ENCODE data around the gene HMX1.
A peak's percentile ranks its signal among the peaks of the same experiment; 100 is the strongest.

The HMX1 gene

DNA sequence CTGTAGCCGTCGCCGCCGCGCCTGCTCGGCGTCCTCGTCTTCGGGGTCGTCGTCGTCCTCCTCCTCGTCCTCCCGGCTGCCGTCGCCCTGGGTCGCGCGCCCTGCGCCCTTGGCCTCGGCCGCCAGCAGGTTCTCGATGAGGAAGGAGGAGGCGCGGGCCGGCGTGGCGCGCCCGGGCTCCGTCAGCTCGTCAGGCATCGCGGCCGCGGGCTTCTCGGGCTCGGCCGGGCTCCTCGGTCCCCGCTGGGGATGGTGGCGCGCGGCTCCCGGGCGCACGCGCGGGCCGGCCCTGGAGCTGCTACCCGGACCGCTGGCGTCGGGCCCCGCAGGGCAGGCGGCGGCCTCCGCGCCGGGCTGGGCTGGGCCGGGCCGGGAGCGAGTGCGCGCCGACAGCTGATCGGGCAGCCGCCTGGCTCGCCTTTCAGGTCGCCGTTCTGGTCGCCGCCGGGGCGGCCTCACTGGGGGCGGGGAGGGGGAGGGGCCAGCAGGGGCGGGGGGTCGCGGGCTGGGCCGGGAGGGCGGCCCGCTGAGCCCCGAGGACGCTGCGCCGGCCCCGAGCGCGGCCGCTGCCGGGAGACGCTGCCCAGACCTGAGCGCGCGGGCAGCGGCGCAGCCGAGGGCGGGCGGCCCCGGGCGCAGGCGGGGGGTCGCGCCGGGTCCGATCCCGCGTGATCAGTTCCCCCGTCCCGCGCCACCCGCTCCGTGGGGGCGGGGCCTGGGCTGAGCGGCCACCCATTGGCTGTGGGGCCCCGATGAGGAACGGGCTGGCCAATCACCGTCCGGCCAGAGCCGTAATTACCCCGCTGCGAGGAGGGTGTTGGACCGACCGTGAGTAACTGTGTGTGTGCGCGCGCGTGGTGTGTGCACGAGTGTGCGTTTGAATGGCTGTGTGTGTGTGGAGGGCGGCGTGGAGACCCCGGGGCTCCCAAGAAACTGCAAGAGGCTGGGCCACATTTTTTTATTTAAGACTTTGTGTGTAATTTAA is at the start of gene HMX1:
TSS of gene HMX1 (minus strand) at position 423 of the 985 bp plus-strand sequence. CDS start at position 198, 225 bp downstream.
- no peak for TF ChIP-seq CTCF (IDR thresholded peaks at IDR 0.05)
- Mint-ChIP-seq H3K9me3 (no peaks in the 10 kb centered on the region), H3K4me3 (peak within 1 kb of the TSS; percentile 70), H3K27ac (no peak within 1 kb of the TSS), H3K4me1 (peaks cover 16% of the 10 kb centered on the region), H3K27me3 (ENCODE audit: low read depth, poor library complexity) (peaks cover 91% of the 10 kb centered on the region), H3K36me3 (ENCODE audit: low read depth) (no peaks in the 10 kb centered on the region)
- DNase-seq, result peak; percentile 78

GRCh38 chr4:8920969-8921368 is 49.3 kb upstream of the HMX1 start:
- Mint-ChIP-seq H3K27ac (no peak overlapping the region), H3K27me3 (ENCODE audit: low read depth, poor library complexity) (peaks cover 51% of the 10 kb centered on the region), H3K36me3 (ENCODE audit: low read depth) (no peaks in the 10 kb centered on the region), H3K4me3 (no peak overlapping the region), H3K4me1 (no peaks in the 10 kb centered on the region), H3K9me3 (peaks cover 21% of the 10 kb centered on the region)
- DNase-seq, result no peak
- TF ChIP-seq CTCF (IDR thresholded peaks at IDR 0.05), result no peak

GRCh38 chr4:8920289-8920965 is 48.8 kb upstream of the HMX1 start:
- Mint-ChIP-seq H3K4me3 (no peak overlapping the region), H3K27me3 (ENCODE audit: low read depth, poor library complexity) (peaks cover 55% of the 10 kb centered on the region), H3K36me3 (ENCODE audit: low read depth) (no peaks in the 10 kb centered on the region), H3K4me1 (no peaks in the 10 kb centered on the region), H3K9me3 (peaks cover 21% of the 10 kb centered on the region), H3K27ac (no peak overlapping the region)
- TF ChIP-seq CTCF (IDR thresholded peaks at IDR 0.05), result no peak
- no peak for DNase-seq

DNA sequence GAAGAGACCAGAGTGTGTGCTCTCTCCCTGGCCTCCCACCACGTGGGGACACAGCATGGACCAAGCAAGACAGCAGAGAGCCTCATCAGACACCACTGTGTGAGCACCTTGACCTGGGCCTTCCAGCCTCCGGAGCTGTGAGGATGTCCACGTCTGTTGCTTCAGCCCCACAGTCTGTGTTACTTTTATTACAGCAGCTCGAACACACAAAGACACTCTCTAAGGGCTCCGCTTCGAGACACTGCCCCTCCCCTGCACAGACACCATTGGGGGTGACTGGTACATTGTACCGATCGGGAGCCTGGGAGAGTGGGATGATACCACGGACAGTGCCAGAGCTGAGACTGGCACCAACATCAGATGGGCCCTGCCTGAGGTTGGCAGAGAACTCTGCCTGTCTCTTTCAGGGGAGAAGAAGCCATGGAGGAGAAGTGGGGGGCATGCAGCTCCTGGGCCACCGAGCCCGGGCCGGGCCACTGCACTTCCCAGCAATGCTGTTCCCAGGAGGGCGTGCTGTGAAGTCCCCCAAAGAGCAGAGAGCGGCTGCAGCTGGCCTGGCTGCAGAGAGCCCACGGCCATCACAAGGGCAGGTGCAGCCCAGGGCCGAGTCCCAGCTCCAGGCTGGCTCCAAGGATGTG is 48.1 kb upstream of the HMX1 start:
- no peak for DNase-seq
- TF ChIP-seq CTCF (IDR thresholded peaks at IDR 0.05), result no peak
- Mint-ChIP-seq H3K4me3 (no peak overlapping the region), H3K36me3 (ENCODE audit: low read depth) (no peaks in the 10 kb centered on the region), H3K27me3 (ENCODE audit: low read depth, poor library complexity) (peaks cover 57% of the 10 kb centered on the region), H3K9me3 (peaks cover 17% of the 10 kb centered on the region), H3K4me1 (no peaks in the 10 kb centered on the region), H3K27ac (no peak overlapping the region)

DNA sequence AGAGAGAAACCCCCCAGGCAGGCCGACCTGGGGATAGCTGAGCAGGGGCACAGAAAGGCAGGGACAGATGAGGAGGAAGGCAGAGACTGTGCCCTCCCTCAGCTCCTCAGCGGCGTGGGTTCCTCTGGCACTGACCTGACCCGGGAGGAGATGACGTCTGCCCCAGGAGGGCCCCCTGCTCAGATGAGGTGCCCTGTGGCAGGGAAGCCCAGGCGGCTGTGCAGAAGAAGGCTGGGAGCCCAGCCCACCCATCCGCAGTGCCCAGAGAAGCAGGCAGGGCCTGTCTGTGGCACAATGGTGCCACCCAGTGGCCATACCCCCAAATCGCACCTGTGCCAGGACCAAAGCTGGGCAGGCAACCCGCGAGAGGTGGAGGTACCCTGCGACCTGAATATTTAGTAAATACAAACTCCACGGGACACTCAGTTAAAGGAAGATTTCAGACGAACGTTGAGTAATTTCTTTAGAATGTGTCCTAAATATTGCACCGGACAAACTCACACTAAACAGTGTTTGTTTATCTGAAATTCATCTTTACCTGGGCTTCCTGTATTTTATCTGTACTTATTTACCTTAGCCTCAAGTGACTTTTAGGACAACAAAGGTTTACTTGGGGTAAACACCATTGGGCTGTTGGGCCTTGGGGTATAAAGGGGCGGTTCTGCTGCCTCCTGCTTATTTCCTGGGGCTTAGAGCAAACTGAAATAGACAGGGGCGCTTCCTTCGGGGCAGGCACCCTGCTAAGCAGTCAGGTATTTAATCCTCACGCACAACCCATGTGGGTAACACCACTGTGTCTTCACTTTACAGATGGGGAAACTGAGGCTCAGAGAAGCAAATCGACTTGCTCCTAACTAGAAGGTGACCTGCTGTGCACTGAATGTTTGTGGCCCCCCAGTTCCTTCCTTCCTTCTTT is 46.5 kb upstream of the HMX1 start:
- H3K4me1 Mint-ChIP-seq, result no peaks in the 10 kb centered on the region
- TF ChIP-seq CTCF (IDR thresholded peaks at IDR 0.05), result peak; percentile 95
- H3K4me3 Mint-ChIP-seq, result no peak overlapping the region
- H3K27me3 Mint-ChIP-seq (ENCODE audit: low read depth, poor library complexity), result peaks cover 69% of the 10 kb centered on the region
- H3K36me3 Mint-ChIP-seq (ENCODE audit: low read depth), result no peaks in the 10 kb centered on the region
- peaks cover 5% of the 10 kb centered on the region for H3K9me3 Mint-ChIP-seq
- H3K27ac Mint-ChIP-seq, result no peak overlapping the region
- DNase-seq, result peak; percentile 91
